ENCODE results near the gene RBBP8.

RBBP8 gene

DNA sequence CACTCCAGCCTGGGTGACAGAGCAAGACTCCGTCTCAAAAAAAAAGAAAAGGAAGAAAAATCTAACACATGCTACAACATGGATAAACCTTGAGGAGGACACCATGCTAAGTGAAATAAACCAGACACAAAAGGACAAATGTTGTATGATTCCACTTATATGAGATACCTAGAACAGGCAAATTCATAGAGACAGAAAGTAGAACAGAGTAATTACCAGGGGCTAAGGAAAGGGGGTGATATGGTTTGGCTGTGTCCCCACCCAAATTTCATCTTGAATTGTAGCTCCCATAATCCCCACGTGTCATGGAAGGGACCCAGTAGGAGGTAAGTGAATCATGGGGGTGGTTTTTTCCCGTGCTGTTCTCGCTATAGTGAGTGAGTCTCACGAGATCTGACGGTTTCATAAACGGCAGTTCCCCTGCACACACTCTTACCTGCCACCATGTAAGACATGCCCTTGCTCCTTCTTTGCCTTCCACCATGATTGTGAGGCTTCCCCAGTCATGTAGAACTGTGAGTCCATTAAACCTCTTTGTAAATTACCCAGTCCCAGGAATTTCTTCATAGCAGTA, 110.8 kb downstream of the RBBP8 start:
- Histone ChIP-seq H3K27me3 (replicated peaks; ENCODE audit: control insufficient read depth, insufficient read depth, low read length) (no peaks in the 10 kb centered on the region), H3K4me3 (replicated peaks; ENCODE audit: low read depth, low read length) (no peak overlapping the region), H3K36me3 (ENCODE audit: control insufficient read depth, insufficient read depth, low read length) (no peaks in the 10 kb centered on the region)
- DNase-seq (ENCODE audit: extremely low read depth, insufficient read length): no peak
- TF ChIP-seq, protein P1, sequence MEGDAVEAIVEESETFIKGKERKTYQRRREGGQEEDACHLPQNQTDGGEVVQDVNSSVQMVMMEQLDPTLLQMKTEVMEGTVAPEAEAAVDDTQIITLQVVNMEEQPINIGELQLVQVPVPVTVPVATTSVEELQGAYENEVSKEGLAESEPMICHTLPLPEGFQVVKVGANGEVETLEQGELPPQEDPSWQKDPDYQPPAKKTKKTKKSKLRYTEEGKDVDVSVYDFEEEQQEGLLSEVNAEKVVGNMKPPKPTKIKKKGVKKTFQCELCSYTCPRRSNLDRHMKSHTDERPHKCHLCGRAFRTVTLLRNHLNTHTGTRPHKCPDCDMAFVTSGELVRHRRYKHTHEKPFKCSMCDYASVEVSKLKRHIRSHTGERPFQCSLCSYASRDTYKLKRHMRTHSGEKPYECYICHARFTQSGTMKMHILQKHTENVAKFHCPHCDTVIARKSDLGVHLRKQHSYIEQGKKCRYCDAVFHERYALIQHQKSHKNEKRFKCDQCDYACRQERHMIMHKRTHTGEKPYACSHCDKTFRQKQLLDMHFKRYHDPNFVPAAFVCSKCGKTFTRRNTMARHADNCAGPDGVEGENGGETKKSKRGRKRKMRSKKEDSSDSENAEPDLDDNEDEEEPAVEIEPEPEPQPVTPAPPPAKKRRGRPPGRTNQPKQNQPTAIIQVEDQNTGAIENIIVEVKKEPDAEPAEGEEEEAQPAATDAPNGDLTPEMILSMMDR (IDR thresholded peaks at IDR 0.05; ENCODE audit: insufficient read depth, low read length, poor library complexity, severe bottlenecking): no peak

DNA sequence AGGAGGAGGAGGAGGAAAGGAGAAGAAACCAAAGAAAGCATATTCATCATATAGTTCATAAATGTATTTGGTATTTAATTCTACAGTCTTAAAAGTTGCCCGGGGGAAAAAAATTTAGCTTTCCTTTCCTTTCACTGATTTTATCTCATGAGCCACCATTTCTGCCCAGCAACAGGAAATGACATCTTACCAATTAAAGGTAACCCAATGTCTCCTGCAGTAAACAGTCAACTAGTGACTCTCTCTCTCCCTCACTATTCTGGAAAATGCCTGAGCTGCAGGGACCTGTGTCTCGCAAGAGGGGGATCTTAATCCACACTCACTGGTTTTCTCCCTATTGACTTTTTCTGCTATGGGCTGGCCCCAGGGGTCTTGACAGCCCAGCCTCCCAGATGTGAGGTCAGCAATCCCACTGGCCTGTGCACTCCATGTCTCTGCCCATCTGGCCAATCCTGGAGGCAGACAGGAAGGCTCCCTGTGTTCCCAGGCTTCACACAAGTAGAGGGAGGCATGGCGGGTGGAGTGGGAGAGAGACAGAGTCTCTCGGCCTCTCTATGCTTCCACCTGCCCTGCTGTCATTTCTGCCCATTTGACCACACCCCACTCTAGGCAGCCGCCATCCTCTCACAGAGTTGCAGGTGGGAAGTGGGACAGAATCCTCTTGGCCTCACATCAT, 116.7 kb downstream of the RBBP8 start:
- Histone ChIP-seq H3K27me3 (replicated peaks; ENCODE audit: control insufficient read depth, insufficient read depth, low read length) (peaks cover 1% of the 10 kb centered on the region; the same call in 1 of the 2 replicates), H3K4me3 (replicated peaks; ENCODE audit: low read depth, low read length) (no peak overlapping the region), H3K36me3 (ENCODE audit: control insufficient read depth, insufficient read depth, low read length) (no peaks in the 10 kb centered on the region)
- TF ChIP-seq, protein P1 (IDR thresholded peaks at IDR 0.05; ENCODE audit: insufficient read depth, low read length, poor library complexity, severe bottlenecking): no peak
- DNase-seq (ENCODE audit: extremely low read depth, insufficient read length): no peak

DNA sequence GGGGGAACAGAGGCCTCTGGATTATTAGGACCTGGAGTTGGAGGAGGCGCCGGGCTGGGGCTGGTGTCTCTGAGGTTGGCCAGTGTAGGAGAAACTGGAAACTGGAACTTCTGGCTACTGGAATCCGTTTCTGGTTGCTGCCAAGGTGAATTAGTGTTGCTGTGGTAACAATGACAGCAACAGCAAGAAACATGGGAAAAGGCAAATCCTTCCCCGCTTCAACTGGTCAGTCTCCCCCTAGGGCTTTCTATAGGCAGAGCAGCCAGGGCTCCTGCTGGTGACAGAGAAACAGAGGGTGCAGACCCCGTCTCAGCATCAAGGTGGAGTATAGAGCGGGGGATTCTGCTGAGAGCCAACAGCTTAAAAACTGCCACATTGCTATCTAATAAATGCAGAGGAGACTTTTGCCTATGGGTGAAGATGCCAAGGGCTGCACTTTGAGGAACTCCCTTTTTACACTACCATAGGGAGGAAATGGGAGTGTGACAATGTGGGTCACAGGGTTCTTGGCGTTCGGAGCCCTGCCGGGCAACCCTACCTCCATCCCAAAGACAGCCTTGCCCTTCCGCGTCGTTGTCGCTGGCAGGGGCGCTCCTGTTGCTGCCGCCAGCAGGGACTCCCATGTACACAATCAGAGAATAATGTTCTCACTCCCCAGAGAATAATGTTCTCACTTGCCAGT, 120.8 kb downstream of the RBBP8 start:
- no peak for DNase-seq (ENCODE audit: extremely low read depth, insufficient read length)
- TF ChIP-seq, protein P1 (IDR thresholded peaks at IDR 0.05; ENCODE audit: insufficient read depth, low read length, poor library complexity, severe bottlenecking): no peak
- no peak overlapping the region for H3K4me3 ChIP-seq (replicated peaks; ENCODE audit: low read depth, low read length)
- no peaks in the 10 kb centered on the region for H3K36me3 ChIP-seq (ENCODE audit: control insufficient read depth, insufficient read depth, low read length)
- H3K27me3 ChIP-seq (replicated peaks; ENCODE audit: control insufficient read depth, insufficient read depth, low read length): peaks cover 1% of the 10 kb centered on the region; the same call in 1 of the 2 replicates

DNA sequence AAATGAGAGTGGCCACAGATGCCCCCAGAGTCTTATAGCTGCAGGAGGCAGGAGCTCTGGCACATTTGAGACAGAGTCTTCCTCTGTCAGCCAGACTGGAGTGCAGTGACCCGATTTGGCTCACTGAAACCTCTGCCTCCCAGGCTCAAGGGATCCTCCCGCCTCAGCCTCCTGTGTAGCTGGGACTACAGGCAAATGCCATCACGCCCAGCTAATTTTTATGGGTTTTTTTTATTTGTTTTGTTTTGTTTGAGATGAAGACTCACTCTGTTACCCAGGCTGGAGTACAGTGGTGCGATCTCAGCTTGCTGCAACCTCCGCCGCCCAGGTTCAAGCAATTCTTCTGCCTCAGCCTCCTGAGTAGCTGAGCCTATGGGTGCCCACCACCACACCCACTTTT, 121.4 kb downstream of the RBBP8 start:
- H3K4me3 ChIP-seq (replicated peaks; ENCODE audit: low read depth, low read length): no peak overlapping the region

DNA sequence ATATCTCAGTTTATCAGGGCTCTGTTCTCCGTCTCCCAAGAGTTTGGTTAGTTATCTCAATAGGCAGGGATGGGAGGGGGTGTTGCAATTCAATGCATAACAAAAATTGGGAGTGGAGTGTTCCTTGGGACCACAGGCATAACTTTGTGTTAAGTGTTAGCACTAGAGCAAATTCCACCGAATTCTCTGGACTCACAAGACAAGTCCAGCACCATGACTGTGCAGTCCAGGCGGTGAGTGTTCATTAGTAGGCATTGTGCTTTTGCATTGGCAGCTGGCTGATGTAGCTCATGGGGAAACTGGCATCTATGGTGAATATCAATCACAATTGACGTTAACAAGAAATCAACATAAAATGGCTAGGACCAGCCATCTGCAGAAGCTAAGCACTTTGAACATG, 123.2 kb downstream of the RBBP8 start:
- Histone ChIP-seq H3K27me3 (replicated peaks; ENCODE audit: control insufficient read depth, insufficient read depth, low read length) (peaks cover 1% of the 10 kb centered on the region; the same call in 1 of the 2 replicates), H3K4me3 (replicated peaks; ENCODE audit: low read depth, low read length) (no peak overlapping the region), H3K36me3 (ENCODE audit: control insufficient read depth, insufficient read depth, low read length) (no peaks in the 10 kb centered on the region)
- DNase-seq (ENCODE audit: extremely low read depth, insufficient read length): no peak
- TF ChIP-seq, protein P1 (IDR thresholded peaks at IDR 0.05; ENCODE audit: insufficient read depth, low read length, poor library complexity, severe bottlenecking): no peak

More for the DNA sequence above, 121.4 kb downstream of the RBBP8 start:
- TF ChIP-seq, protein P1 (IDR thresholded peaks at IDR 0.05; ENCODE audit: insufficient read depth, low read length, poor library complexity, severe bottlenecking): no peak
- no peak for DNase-seq (ENCODE audit: extremely low read depth, insufficient read length)
- no peaks in the 10 kb centered on the region for H3K36me3 ChIP-seq (ENCODE audit: control insufficient read depth, insufficient read depth, low read length)
- peaks cover 1% of the 10 kb centered on the region; the same call in 1 of the 2 replicates for H3K27me3 ChIP-seq (replicated peaks; ENCODE audit: control insufficient read depth, insufficient read depth, low read length)

Data from GM06990 (cell line).